SK-N-SH treated with all-trans-retinoic acid at 6 μM for 48 hours (cell line): ENCODE results near the gene PATE2.

Source experiments
- ARNTL ChIP-seq: fragments of 450-650 bp; formaldehyde crosslinking; IDR thresholded peaks from 2 replicates; pipeline ENCODE4 v1.5.0; 2020; ENCODE audit warnings: low read depth, mild to moderate bottlenecking, moderate library complexity, borderline replicate concordance
- BACH2 ChIP-seq: fragments of 250-450 bp; sonication (Bioruptor Pico); IDR thresholded peaks from 2 replicates; pipeline ENCODE4 v1.9.0; 2021; ENCODE audit warnings: mild to moderate bottlenecking, borderline replicate concordance
- CREB5 ChIP-seq: fragments of 250-450 bp; sonication (Bioruptor Pico); IDR thresholded peaks from 2 replicates; pipeline ENCODE4 v1.5.1; 2020; ENCODE audit warnings: low read depth, mild to moderate bottlenecking, moderate library complexity
- GLIS3 ChIP-seq: fragments of 250-450 bp; sonication (Bioruptor Pico); IDR thresholded peaks from 2 replicates; pipeline ENCODE4 v1.5.0; 2020; ENCODE audit warnings: mild to moderate bottlenecking, moderate library complexity
- OSR1 ChIP-seq: fragments of 250-450 bp; sonication (Bioruptor Pico); IDR thresholded peaks from 2 replicates; pipeline ENCODE4 v1.8.0; 2022; ENCODE audit warnings: moderate library complexity, mild to moderate bottlenecking, inconsistent platforms
- PATZ1 ChIP-seq: fragments of 250-450 bp; sonication (Bioruptor Pico); IDR thresholded peaks from 2 replicates; pipeline ENCODE4 v1.8.0; 2020; ENCODE audit warnings: mild to moderate bottlenecking, moderate library complexity, borderline replicate concordance
- POU6F1 ChIP-seq: fragments of 250-450 bp; sonication (Bioruptor Pico); IDR thresholded peaks from 2 replicates; pipeline ENCODE4 v1.8.0; 2021; ENCODE audit warnings: low read depth, mild to moderate bottlenecking, moderate library complexity, borderline replicate concordance
- PPARA ChIP-seq: fragments of 250-450 bp; sonication (Bioruptor Pico); IDR thresholded peaks from 2 replicates; pipeline ENCODE4 v1.5.0; 2020; ENCODE audit warnings: mild to moderate bottlenecking, borderline replicate concordance
- RARB ChIP-seq: fragments of 250-450 bp; sonication (Bioruptor Pico); IDR thresholded peaks from 2 replicates; pipeline ENCODE4 v1.8.0; 2021; ENCODE audit warnings: mild to moderate bottlenecking, moderate library complexity
- TSHZ2 ChIP-seq: fragments of 250-450 bp; sonication (Bioruptor Pico); IDR thresholded peaks from 2 replicates; pipeline ENCODE4 v1.5.0; 2020; ENCODE audit warnings: mild to moderate bottlenecking, moderate library complexity
- ZFP3 ChIP-seq: fragments of 250-450 bp; sonication (Bioruptor Pico); IDR thresholded peaks from 2 replicates; pipeline ENCODE4 v1.5.0; 2020; ENCODE audit warnings: mild to moderate bottlenecking, moderate library complexity
- ZFP30 ChIP-seq: fragments of 450-650 bp; formaldehyde crosslinking; IDR thresholded peaks from 2 replicates; pipeline ENCODE4 v1.5.0; 2022; ENCODE audit warnings: mild to moderate bottlenecking, moderate library complexity
- ZNF70 ChIP-seq: fragments of 450-650 bp; formaldehyde crosslinking; IDR thresholded peaks from 2 replicates; pipeline ENCODE4 v1.5.0; 2020; ENCODE audit warnings: mild to moderate bottlenecking, moderate library complexity

GRCh38 chr11:125756050-125756449 is 22.6 kb downstream of the PATE2 start:
- TF ChIP-seq ZFP3 (CRISPR knock-in tag) (no peak), ZFP30 (CRISPR knock-in tag) (no peak), PATZ1 (CRISPR knock-in tag) (no peak), ARNTL (CRISPR knock-in tag) (no peak), RARB (CRISPR knock-in tag) (no peak), POU6F1 (no peak), BACH2 (no peak), ZNF70 (no peak), OSR1 (CRISPR knock-in tag) (no peak), GLIS3 (CRISPR knock-in tag) (no peak), TSHZ2 (CRISPR knock-in tag) (no peak), PPARA (CRISPR knock-in tag) (no peak), CREB5 (CRISPR knock-in tag) (no peak)
